HepG2 (cell line): ENCODE results near the gene WWC2. TPM values are rescaled to one million over a fixed set of nuclear protein-coding genes. Genes with fewer than 3 reads are reported as not detected.

Experiments used
- ATAC-seq: fragments of 200-7000 bp; cut with Tn5 transposase; 3 replicates; pipeline ENCODE4 v1.9.1; 2020; ENCODE audit warnings: mild to moderate bottlenecking, moderate library complexity
- BruUV-seq: library from RNA; stranded (reverse); fragments of 400-500 nt; replicated peaks from 2 replicates; lab custom pipeline; 2021; lab: Mats Ljungman, UMichigan
- CTCF ChIA-PET: fragments of 300-600 bp; formaldehyde crosslinking; extraction: SDS; loops from one replicate; lab custom pipeline; 2021; ENCODE audit warnings: low total read pairs, inconsistent platforms, low intra/inter-chr PET ratio; lab: Yijun Ruan, JAX
- POLR2A ChIA-PET: fragments of 350-600 bp; sonication (Branson Sonifier 250); formaldehyde crosslinking; loops from one replicate; lab custom pipeline; 2020; ENCODE audit warnings: antibody characterized with exemption, inconsistent platforms; lab: Yijun Ruan, JAX
- DNase-seq: peaks from one replicate; pipeline ENCODE4 v3.0.0-alpha.2; 2015; ENCODE audit warnings: low spot score
- FAIRE-seq: peaks from 3 replicates; lab custom pipeline; 2011; peaks lifted over from hg19 to GRCh38; lab: Jason Lieb, UNC
- H2AFZ ChIP-seq: one replicate; pipeline ENCODE4 v1.6.1; 2011; ENCODE audit warnings: low read length, inconsistent platforms
- H3K27ac ChIP-seq: fragments of 300-600 bp; 3 replicates; pipeline ENCODE4 v1.8.0; 2011; ENCODE audit warnings: mixed run types, mild to moderate bottlenecking, mixed read lengths, low read length, inconsistent platforms; ENCODE audit not compliant: insufficient read depth; ENCODE audit errors: extremely low read length
- H3K27me3 ChIP-seq, 2 experiments: fragments of 200-600 bp in 1 of 2; 2 replicates in 1 of 2; 3 replicates in 1 of 2; pipeline versions ENCODE4 v1.6.0 to v1.8.0; 2011; ENCODE audit warnings: low read length in 2 of 2, mild to moderate bottlenecking in 2 of 2, moderate library complexity in 2 of 2, inconsistent platforms in 1 of 2; ENCODE audit not compliant: insufficient read depth in 2 of 2, control insufficient read depth in 1 of 2
- H3K36me3 ChIP-seq, 2 experiments: fragments of 200-600 bp in 1 of 2; replicated peaks in 1 of 2; 2 replicates in 1 of 2; 3 replicates in 1 of 2; pipeline versions ENCODE4 v1.5.1 to v1.8.0; 2011; ENCODE audit warnings: low read length in 2 of 2, inconsistent platforms in 1 of 2; ENCODE audit not compliant: insufficient read depth in 2 of 2, control insufficient read depth in 1 of 2
- H3K4me1 ChIP-seq: 2 replicates; pipeline ENCODE4 v1.5.1; 2012; ENCODE audit warnings: low read length, inconsistent platforms; ENCODE audit not compliant: insufficient read depth
- H3K4me2 ChIP-seq: 2 replicates; pipeline ENCODE4 v1.6.0; 2011; ENCODE audit warnings: low read depth, low read length, inconsistent platforms
- H3K4me3 ChIP-seq, 3 experiments: fragments of 200-600 bp in 1 of 3; sonication (generic), shearing (Covaris generic) in 1 of 3; replicated peaks in 1 of 3; 2 replicates each; pipeline ENCODE4 v1.5.1; 2011 to 2016; ENCODE audit warnings: low read length in 3 of 3, inconsistent platforms in 2 of 3, low read depth in 2 of 3, mild to moderate bottlenecking in 2 of 3, control low read depth in 1 of 3, mixed read lengths in 1 of 3; ENCODE audit not compliant: insufficient read depth in 1 of 3
- H3K79me2 ChIP-seq: one replicate; pipeline ENCODE4 v1.6.1; 2011; ENCODE audit warnings: low read length, inconsistent platforms; ENCODE audit not compliant: insufficient read depth
- H3K9ac ChIP-seq: 2 replicates; pipeline ENCODE4 v1.6.0; 2011; ENCODE audit warnings: mild to moderate bottlenecking, low read depth, low read length, inconsistent platforms; ENCODE audit not compliant: insufficient read depth
- H3K9me3 ChIP-seq: 2 replicates; pipeline ENCODE4 v1.5.1; 2012; ENCODE audit warnings: mild to moderate bottlenecking, low read length
- H4K20me1 ChIP-seq: 2 replicates; pipeline ENCODE4 v1.6.0; 2011; ENCODE audit warnings: inconsistent platforms, mild to moderate bottlenecking, low read length, moderate library complexity; ENCODE audit not compliant: insufficient read depth
- HMGXB4 ChIP-seq, 2 experiments: sonication (generic) in 1 of 2; formaldehyde crosslinking in 1 of 2; IDR thresholded peaks; 2 replicates each; pipeline versions ENCODE4 v1.4.0 to v1.6.1; 2018 to 2020; ENCODE audit warnings: missing genetic modification reagents in 2 of 2, borderline replicate concordance in 1 of 2, low read depth in 1 of 2, mild to moderate bottlenecking in 1 of 2, missing biosample characterization in 1 of 2
- NFE2 ChIP-seq: sonication (generic); formaldehyde crosslinking; IDR thresholded peaks from 2 replicates; pipeline ENCODE4 v1.4.0; 2020; ENCODE audit warnings: missing genetic modification reagents
- SMARCC2 ChIP-seq: fragments of 450-650 bp; IDR thresholded peaks from 2 replicates; pipeline ENCODE4 v1.6.1; 2017; ENCODE audit warnings: antibody characterized with exemption, mild to moderate bottlenecking
- TEAD3 ChIP-seq: optimal IDR thresholded peaks from 2 replicates; pipeline ENCODE3; 2016; ENCODE audit warnings: borderline replicate concordance
- ZBTB43 ChIP-seq: sonication (generic); formaldehyde crosslinking; conservative IDR thresholded peaks from 2 replicates; pipeline ENCODE4 v1.4.0; 2020; ENCODE audit warnings: missing genetic modification reagents
- ZNF639 ChIP-seq: conservative IDR thresholded peaks from 2 replicates; pipeline ENCODE4 v1.6.1; 2018; ENCODE audit warnings: missing genetic modification reagents
- ZNF775 ChIP-seq: sonication (generic); formaldehyde crosslinking; IDR thresholded peaks from 2 replicates; pipeline ENCODE4 v1.4.0; 2020; ENCODE audit warnings: missing genetic modification reagents, mild to moderate bottlenecking, moderate library complexity, borderline replicate concordance
- WGBS: methylation state at CpG from one replicate; pipeline ENCODE4 v1.1.6; 2017; ENCODE audit warnings: low lambda C conversion rate; 5-methylcytosine and 5-hydroxymethylcytosine counted together
- in situ Hi-C: cut with HindIII; loops from 2 replicates; pipeline ENCODE4 v1.10.0; 2017; ENCODE audit warnings: low pct_unique_long_range_greater_than_20kb; ENCODE audit not compliant: extremely low pct_ligation_motif_present
- intact Hi-C: fragments of 100-400 bp; cut with micrococcal nuclease; formaldehyde crosslinking; loops from one replicate; pipeline ENCODE4 v1.10.0; 2022; ENCODE audit not compliant: unreplicated experiment
- polyA plus RNA-seq, 8 experiments: library from polyadenylated mRNA; depleted of rRNA in 3 of 8; stranded (reverse) in 7 of 8; unstranded in 1 of 8; fragments of >200 nt; fragmentation: Illumina TruSeq in 4 of 8; extraction: Trizol in 4 of 8; gene quantifications; 2 replicates each; pipeline versions ENCODE4 v1.2.1 to v1.2.3, GENCODE V29; 2011 to 2016; ENCODE audit warnings: low read depth in 4 of 8, missing spikeins in 1 of 8, mixed read lengths in 1 of 8; ENCODE audit not compliant: insufficient read depth in 1 of 8
- total RNA-seq, 5 experiments: library from RNA; depleted of rRNA; stranded (reverse); fragments of >200 nt; fragmentation: Illumina TruSeq; extraction: Trizol; gene quantifications; 2 replicates each; pipeline ENCODE4 v1.2.3, GENCODE V29; 2016; ENCODE audit warnings: low read depth in 1 of 5

Gene WWC2
- total and polyA plus RNA-seq, 2 of the 13 experiments (the other 11 are each of a cell fraction or from before 2014, with no cell fraction given) = 40.0 to 50.1 TPM

GRCh38 chr4:183106839-183107238, 7.8 kb downstream of the WWC2 start:
- H3K4me2 ChIP-seq = no peak overlapping the region
- peak; percentile 32; the same call in 2 of the 3 replicates for ATAC-seq
- CTCF ChIA-PET = no interaction called here
- H3K9me3 ChIP-seq = no peaks in the 10 kb centered on the region
- intact Hi-C loops = no loop called here
- H3K36me3 ChIP-seq = 0 out of 5 replicates have a peak, but pooled peaks cover 2 to 4% of the 10 kb centered on the region in 2 experiments
- peak; percentile 32 for DNase-seq
- FAIRE-seq = no peak
- H3K4me1 ChIP-seq = peaks cover 98% of the 10 kb centered on the region
- H3K4me3 ChIP-seq = no peak overlapping the region
- H3K27me3 ChIP-seq = no peaks in the 10 kb centered on the region
- peaks cover 93% of the 10 kb centered on the region for H3K79me2 ChIP-seq
- no TSS peak for BruUV-seq
- H4K20me1 ChIP-seq = peaks cover 35% of the 10 kb centered on the region
- H2AFZ ChIP-seq = no peak overlapping the region
- TF ChIP-seq ZNF639 (CRISPR knock-in tag) (no peak), NFE2 (CRISPR knock-in tag) (peak; percentile 62; the same call in 1 of the 2 replicates), SMARCC2 (no peak), ZBTB43 (CRISPR knock-in tag) (peak; percentile 97), TEAD3 (CRISPR knock-in tag) (peak; percentile 91), ZNF775 (CRISPR knock-in tag) (0 out of 2 replicates have a peak, but pooled peaks have one; percentile 34), HMGXB4 (CRISPR knock-in tag; IDR thresholded peaks at IDR 0.05; ENCODE audit: borderline replicate concordance in 1 of 2, low read depth in 1 of 2) (0 out of 4 replicates have a peak, but pooled peaks of 1 of the 2 experiments have one; percentile 32)
- H3K27ac ChIP-seq = peak overlapping the region; percentile 10
- POLR2A ChIA-PET = interaction anchor here (1.6 kb wide), 1 partner anchor 8 kb away, joined by 8 read pairs; the partner anchor contains the start of gene WWC2
- WGBS = 95% methylated on average over 4 of the region's 4 CpGs
- in situ Hi-C loops = no loop called here
- no peak overlapping the region for H3K9ac ChIP-seq
